HepG2 (cell line): ENCODE measurements around the gene PRR30. TPM values are rescaled to one million over a fixed set of nuclear protein-coding genes. Genes with fewer than 3 reads are reported as not detected.

ENCODE experiments used
- CAMTA2 ChIP-seq: sonication (generic); formaldehyde crosslinking; IDR thresholded peaks from 2 replicates; pipeline ENCODE4 v1.4.0; 2020; ENCODE audit warnings: mild to moderate bottlenecking, missing genetic modification reagents, borderline replicate concordance
- ELK4 ChIP-seq: sonication (generic); formaldehyde crosslinking; IDR thresholded peaks from 2 replicates; pipeline ENCODE4 v1.9.0; 2021; ENCODE audit warnings: missing genetic modification reagents, borderline replicate concordance
- GFI1 ChIP-seq: sonication (generic); formaldehyde crosslinking; IDR thresholded peaks from 2 replicates; pipeline ENCODE4 v1.5.0; 2020; ENCODE audit warnings: missing genetic modification reagents, mild to moderate bottlenecking, borderline replicate concordance
- HNF1A ChIP-seq, 2 experiments: sonication (generic) in 1 of 2; formaldehyde crosslinking in 1 of 2; IDR thresholded peaks; 2 replicates each; pipeline versions ENCODE4 v1.4.0 to v1.6.1; 2016 to 2020; ENCODE audit warnings: borderline replicate concordance in 1 of 2, low read depth in 1 of 2, mild to moderate bottlenecking in 1 of 2, missing genetic modification reagents in 1 of 2
- NR1H2 ChIP-seq: sonication (generic); formaldehyde crosslinking; IDR thresholded peaks from 2 replicates; pipeline ENCODE4 v1.8.1; 2022; ENCODE audit warnings: low read depth, missing genetic modification reagents, borderline replicate concordance
- RCOR2 ChIP-seq: IDR thresholded peaks from 2 replicates; pipeline ENCODE4 v1.6.1; 2016; ENCODE audit warnings: missing biosample characterization, missing genetic modification reagents
- SKIL ChIP-seq: sonication (generic); formaldehyde crosslinking; IDR thresholded peaks from 2 replicates; pipeline ENCODE4 v1.8.0; 2022; ENCODE audit warnings: missing genetic modification reagents, mild to moderate bottlenecking, moderate library complexity, borderline replicate concordance
- TBP ChIP-seq: sonication (generic); formaldehyde crosslinking; IDR thresholded peaks from 2 replicates; pipeline ENCODE4 v1.5.0; 2020; ENCODE audit warnings: missing genetic modification reagents
- TERF1 ChIP-seq: sonication (generic); formaldehyde crosslinking; IDR thresholded peaks from 2 replicates; pipeline ENCODE4 v1.8.0; 2022; ENCODE audit warnings: mild to moderate bottlenecking, missing genetic modification reagents, moderate library complexity
- THYN1 ChIP-seq: sonication (generic); formaldehyde crosslinking; IDR thresholded peaks from 2 replicates; pipeline ENCODE4 v1.8.1; 2023; ENCODE audit warnings: low read depth, mild to moderate bottlenecking, moderate library complexity, missing genetic modification reagents, borderline replicate concordance
- ZBTB10 ChIP-seq: sonication (generic); formaldehyde crosslinking; IDR thresholded peaks from 2 replicates; pipeline ENCODE4 v1.4.0; 2020; ENCODE audit warnings: missing genetic modification reagents, borderline replicate concordance
- ZBTB14 ChIP-seq: sonication (generic); formaldehyde crosslinking; IDR thresholded peaks from 2 replicates; pipeline ENCODE4 v1.4.0; 2020; ENCODE audit warnings: missing genetic modification reagents
- ZBTB7A ChIP-seq: sonication (generic); formaldehyde crosslinking; IDR thresholded peaks from 2 replicates; pipeline ENCODE4 v1.8.0; 2022; ENCODE audit warnings: mild to moderate bottlenecking, missing genetic modification reagents
- polyA plus RNA-seq, 8 experiments: library from polyadenylated mRNA; depleted of rRNA in 3 of 8; stranded (reverse) in 7 of 8; unstranded in 1 of 8; fragments of >200 nt; fragmentation: Illumina TruSeq in 4 of 8; extraction: Trizol in 4 of 8; gene quantifications; 2 replicates each; pipeline versions ENCODE4 v1.2.1 to v1.2.3, GENCODE V29; 2011 to 2016; ENCODE audit warnings: low read depth in 4 of 8, missing spikeins in 1 of 8, mixed read lengths in 1 of 8; ENCODE audit not compliant: insufficient read depth in 1 of 8
- total RNA-seq, 5 experiments: library from RNA; depleted of rRNA; stranded (reverse); fragments of >200 nt; fragmentation: Illumina TruSeq; extraction: Trizol; gene quantifications; 2 replicates each; pipeline ENCODE4 v1.2.3, GENCODE V29; 2016; ENCODE audit warnings: low read depth in 1 of 5

PRR30 gene
- total and polyA plus RNA-seq, 2 of the 13 experiments (the other 11 are each of a cell fraction or from before 2014, with no cell fraction given) = not detected

GRCh38 chr2:27109083-27109482, 30.1 kb downstream of the PRR30 start (continued):
- TF ChIP-seq ZBTB10 (no peak), HNF1A (IDR thresholded peaks at IDR 0.05; ENCODE audit: low read depth) (no peak), HNF1A (CRISPR knock-in tag; IDR thresholded peaks at IDR 0.05; ENCODE audit: borderline replicate concordance) (no peak), ZBTB7A (CRISPR knock-in tag) (no peak), ELK4 (CRISPR knock-in tag) (no peak), GFI1 (no peak), RCOR2 (CRISPR knock-in tag) (no peak), CAMTA2 (no peak), THYN1 (CRISPR knock-in tag) (no peak), TBP (CRISPR knock-in tag) (no peak), NR1H2 (CRISPR knock-in tag) (no peak), TERF1 (CRISPR knock-in tag) (no peak), ZBTB14 (CRISPR knock-in tag) (no peak), SKIL (no peak)
- TF ChIP-seq, all 625 proteins: peak for 0
